NCI-H2196 treated with DMSO at 0.1 percent for 48 hours (cell line): ENCODE results near the gene IRF8.
"Not testable (repeated sequence)": the region's sequence is repeated elsewhere in the genome, so short reads cannot be mapped to it uniquely, and the experiment has no call there.

Source experiments
- DNase-seq: peaks from one replicate; lab custom pipeline; 2025; ENCODE audit not compliant: unreplicated experiment; lab: John Stamatoyannopoulos, UW

The IRF8 gene

DNA sequence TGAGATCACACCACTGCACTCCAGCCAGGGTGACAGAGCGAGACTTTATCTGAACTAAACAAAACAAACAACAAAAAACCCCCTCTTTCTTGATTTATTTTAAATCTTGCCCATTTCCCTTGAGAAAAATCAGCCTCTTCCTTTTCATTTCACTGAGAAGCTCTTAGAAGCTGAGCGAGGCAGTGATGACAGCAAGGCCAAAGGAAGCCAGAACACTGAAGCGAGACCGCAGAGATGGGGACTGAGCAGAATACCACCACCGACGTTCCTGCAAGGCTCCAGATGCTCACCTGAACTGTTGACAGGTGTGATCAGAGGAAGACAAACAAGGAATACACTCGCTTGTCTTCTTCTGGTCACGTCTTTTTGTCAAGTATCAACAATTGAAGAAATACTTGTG lies 30.5 kb upstream of the IRF8 start:
- DNase-seq: no peak

DNA sequence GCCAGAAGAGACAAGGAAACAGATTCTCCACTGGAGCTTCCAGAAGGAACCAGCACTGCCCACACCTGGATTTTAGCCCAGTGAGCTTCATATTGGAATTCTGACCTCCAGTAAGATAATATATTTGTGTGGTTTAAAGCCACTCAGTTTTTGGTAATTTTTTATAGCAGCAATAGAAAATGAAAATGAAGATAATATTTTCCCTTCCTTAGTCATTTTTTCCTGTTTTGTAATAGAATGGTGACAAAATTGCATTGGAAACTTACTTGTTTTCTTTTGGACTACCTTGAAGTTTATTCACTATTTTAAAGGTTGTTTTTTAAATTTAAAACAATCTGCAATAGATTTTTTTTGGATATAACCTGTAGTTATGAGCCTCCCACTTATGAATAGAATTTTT lies 29.8 kb upstream of the IRF8 start:
- DNase-seq: no peak

DNA sequence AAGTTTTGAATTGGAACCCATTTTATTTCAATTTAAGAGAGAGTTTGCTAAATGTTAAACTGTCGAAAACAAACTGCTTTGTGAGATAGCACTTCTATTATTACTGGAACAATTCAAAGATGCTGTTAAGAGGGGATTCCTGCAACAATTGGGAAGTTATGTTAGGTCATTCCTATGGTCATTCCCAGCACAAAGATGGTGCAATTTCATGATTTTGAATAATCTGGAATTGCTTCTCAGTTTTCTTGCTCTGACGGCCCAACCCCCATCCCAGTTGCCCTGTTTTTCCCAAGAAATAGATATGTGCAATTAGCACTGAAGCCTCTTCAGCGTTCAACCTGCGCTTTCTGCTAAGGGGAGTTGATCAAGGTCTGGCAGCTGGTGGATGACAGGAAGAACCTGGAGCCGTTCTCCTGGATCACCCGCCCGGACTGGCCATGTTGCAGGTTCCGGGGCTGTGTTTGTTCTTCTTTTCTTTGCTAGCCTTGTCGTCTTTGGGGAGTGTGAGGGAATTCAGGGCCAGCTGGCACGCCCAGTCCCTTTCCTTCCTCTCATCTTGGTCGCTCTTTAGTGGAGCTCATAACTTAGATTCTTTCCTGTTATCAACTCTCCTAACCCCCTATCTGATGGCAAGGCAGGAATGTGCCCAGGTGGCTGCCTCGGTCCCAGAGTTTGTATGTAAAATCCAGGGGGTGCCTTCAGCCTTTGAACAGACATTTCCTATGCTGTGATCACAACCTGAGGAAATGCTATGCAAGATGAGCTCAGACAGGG lies 29.0 kb upstream of the IRF8 start:
- no peak for DNase-seq

DNA sequence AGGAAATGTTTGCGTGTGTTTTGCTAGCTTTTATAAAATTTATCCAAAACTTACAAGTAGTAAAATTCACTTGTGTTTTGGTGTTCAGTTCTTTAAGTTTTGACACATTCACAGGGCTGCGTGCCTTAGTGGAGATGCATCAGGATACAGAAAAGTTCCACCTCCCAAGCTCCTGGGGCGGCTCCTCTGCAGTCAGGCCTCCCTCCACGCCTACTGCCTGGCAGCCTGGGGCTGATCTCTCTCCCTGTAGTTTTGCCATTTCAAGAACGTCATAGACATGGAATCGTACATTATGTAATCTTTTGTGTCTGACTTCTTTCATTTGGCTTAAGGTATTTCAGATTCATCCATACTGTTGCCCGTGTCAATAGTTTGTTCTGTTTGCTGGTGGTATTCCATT lies 27.2 kb upstream of the IRF8 start:
- no peak for DNase-seq

DNA sequence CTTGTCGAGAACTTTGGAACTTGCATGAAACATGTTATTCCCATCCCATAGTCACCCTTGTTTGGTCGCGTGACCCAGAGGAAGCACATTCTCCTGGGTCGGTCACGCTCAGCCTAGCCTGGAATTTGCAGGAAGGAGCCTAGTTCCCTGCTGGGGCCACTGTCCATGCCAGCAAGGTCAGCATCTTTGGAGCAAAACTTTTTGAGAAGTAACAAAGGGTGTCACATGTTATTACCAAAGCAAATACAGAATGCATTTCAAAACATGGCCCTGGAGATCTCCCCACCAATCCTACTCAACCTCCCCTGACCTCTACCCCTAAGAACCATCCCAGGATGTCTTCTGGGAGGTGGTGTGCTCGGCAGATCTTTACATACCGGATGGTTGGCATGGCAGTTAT lies 26.2 kb upstream of the IRF8 start:
- no peak for DNase-seq

DNA sequence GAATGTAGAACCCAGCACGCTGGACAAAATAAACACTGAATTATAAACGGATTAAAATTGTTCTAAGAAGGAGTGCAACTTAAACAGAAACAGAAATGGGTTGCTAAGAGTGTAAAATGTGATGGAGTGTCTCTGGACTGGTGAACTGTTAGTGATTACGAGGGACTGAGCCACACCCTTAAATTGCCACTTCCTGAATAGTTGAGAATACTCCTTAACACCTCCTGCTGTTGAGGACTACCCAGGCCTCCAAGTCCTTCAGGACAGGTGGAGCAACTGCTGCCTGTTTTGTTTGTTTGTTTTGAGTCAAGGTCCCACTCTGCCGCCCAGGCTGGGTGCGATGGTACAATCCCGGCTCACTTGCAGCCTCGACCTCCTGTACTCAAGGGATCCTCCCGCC lies 25.8 kb upstream of the IRF8 start:
- DNase-seq: no peak

DNA sequence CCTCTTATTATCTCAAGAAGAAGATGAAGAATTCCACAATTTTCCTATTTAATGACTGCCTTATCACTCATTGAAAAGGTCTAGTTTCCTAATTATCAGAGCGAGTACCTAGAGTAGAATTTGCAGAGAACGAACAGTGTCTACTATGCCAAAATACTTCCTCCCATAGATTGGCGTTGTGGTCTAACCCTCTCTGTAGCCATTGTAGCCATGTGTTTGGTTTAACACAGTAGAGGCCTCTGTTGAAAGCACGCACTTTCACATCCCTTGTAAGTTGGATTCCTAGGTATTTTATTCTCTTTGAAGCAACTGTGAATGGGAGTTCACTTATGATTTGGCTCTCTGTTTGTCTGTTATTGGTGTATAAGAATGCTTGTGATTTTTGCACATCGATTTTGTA lies 24.9 kb upstream of the IRF8 start:
- not testable (repeated sequence) for DNase-seq

DNA sequence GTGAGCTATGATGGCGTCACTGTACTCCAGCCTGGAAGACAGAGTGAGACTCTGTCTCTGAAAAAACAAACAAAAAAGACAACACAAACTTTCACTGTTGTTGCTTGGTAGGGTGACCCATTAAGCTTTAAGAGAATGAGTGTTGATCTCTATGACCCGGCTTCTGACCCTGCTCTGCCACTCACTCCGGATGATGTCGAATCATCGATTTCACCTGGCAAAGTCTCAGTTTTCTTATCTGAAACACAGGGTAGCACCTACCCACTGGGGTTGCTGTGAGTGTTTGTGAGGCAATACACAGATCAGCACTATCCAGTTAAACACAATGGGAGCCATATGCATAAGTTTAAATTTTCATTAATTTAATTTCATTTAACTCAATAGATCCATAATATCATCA lies 20.6 kb upstream of the IRF8 start:
- no peak for DNase-seq

DNA sequence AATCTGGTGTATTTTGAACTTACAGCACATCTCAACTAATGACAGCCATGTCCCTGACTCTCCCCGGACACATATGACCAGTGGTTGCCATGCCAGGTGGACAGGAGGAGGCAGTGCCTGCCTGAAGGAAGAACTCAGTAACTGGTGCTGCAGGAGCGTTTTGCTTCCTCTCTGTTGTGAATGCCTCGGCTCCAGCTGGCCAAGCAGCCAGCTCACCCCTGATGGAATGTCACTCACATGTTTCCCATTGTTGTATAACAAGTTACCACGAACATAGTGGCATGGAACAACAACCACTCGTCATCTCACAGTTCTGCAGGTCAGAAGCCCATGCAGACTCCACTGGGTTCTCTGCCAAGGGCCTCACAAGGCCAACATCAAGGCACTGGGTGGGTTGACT lies 20.1 kb upstream of the IRF8 start:
- no peak for DNase-seq

DNA sequence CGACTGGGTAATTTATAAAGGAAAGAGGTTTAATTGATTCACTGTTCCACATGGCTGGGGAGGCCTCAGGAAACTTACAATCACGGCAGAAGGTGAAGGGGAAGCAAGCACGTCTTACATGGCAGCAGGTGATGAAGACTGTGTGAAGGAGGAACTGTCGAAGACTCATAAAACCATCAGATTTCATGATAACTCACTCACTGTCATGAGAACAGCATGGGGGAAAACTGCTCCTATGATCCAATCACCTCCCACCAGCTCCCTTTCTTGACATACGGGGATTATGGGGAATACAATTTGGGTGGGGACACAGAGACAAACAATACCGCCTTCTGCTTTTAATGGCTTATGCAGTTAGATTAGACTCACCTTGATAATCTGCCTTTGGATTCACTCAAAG lies 19.4 kb upstream of the IRF8 start:
- no peak for DNase-seq

DNA sequence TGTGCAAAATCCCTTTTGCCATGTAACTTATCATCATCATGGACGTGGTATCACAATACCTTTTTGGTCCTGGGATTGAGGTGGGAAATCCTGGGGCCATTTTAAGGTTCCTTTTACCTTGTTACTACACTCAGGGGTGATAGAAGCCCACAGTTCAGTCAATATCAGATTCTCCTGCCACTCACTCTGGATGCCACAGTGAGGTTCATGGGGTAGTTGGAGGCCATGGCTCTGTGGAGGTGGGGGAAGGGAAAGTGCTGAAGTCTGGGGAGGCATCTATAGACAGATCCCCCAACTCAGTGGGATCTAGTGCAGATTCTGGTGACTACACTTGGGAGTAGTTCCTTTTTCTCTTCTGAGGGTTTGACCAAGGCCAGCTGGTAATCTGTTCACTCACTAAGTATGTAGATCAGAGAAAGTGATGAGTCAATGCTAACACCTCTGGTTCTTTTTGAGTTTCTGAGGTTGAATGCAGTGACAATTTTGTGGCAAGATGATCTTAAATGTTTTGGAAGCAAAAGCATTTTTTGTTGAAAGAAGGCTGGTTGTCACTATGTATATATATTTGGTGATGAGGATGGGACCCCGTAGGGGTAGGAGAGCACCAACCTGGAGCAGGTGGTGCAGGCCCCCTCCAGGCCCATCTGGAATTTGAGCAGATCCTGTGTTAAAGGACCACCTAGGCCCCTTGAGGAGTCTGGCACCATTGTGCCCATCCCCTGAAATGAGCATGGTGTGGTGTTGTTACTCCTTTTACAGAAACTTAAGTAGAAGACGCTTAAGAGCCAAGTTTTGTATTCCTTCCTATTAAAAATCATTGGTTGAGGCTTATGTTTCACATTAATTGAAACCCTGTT lies 18.8 kb upstream of the IRF8 start:
- no peak for DNase-seq

DNA sequence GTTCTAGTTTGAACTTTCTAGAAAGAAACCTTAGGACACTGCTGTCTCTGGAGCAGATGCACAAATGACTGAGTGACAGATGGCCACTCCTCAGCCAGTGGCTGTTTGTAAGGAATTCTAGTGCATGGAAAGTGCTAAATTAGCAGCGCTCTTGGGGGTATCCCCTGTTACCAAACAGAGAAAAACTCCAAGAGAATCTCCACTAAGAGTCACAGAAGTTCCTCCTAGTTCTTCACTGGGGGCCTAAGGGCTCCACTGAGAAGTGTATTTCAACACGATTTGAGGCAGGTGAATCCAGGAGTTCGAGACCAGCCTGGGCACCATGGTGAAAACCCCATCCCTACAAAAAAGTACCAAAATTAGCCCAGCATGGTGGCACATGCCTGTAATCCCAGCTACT lies 18.1 kb upstream of the IRF8 start:
- DNase-seq: no peak

DNA sequence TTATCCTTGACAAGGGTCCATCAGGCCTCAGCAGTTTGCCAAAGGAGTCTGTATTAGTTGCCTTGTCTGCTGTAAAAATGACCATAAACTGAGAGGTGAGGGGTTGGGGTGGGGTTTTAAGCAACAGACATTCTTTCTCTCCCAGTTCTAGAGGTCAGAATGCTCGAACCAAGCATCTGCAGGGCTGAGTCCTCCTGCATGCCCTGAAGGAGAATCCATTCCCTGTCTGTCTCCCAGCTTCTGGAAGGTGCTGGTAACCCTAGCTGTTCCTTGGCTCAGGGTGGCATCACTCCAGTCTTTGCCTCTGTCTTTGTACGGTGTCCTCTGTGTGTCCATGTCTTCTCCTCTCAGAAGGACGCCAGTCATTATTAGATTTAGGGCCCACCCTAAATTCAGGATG lies 17.5 kb upstream of the IRF8 start:
- DNase-seq: no peak

DNA sequence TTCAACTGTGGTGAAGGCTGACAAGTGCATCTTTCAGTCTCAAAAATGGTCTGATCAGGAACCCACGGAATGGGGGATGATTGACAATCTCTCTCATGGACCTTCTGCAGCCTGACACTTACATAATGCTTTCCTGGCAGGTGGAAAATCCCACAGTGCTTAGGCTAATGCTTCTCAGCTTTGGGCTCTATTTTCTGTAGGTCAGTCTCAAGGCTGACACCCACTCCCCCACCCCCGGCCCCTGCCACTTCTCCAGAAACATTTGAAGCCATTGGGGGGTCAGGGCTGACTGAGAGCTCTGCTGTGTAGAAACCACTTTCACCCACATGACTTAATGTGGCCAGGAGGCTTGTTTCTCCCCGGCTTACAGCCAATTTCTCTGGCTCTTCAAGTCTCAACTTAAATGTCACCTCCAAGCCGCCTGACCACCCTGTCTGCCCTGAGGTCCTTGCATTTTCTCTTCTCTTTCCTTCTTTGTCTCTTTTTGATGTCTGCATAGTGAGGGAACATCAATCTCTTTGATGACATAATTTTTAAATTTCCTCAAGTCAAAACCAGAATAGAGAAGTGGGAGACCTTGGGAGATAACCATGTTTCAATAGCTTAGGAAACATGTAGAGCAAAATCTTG lies 16.7 kb upstream of the IRF8 start:
- DNase-seq: no peak

DNA sequence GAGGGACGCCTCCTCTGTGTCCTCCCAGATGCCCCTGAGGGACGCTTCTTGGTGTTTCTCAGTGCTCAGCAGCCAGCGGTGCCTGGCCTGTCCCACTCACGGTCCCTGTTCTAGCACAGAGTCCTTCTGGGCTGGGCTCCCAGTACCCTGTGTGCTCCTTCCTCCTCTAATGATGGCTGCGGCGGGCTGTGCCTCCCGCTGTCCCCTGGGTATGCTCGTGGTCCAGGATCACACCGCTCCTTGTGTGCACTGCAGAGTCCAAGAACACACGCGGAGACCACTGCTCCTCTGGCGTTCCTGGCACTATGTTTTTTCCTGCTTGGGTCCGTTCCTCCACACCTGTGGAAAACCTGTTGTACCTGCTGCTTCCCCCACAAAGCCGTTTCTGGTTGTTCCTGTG lies 15.1 kb upstream of the IRF8 start:
- no peak for DNase-seq

DNA sequence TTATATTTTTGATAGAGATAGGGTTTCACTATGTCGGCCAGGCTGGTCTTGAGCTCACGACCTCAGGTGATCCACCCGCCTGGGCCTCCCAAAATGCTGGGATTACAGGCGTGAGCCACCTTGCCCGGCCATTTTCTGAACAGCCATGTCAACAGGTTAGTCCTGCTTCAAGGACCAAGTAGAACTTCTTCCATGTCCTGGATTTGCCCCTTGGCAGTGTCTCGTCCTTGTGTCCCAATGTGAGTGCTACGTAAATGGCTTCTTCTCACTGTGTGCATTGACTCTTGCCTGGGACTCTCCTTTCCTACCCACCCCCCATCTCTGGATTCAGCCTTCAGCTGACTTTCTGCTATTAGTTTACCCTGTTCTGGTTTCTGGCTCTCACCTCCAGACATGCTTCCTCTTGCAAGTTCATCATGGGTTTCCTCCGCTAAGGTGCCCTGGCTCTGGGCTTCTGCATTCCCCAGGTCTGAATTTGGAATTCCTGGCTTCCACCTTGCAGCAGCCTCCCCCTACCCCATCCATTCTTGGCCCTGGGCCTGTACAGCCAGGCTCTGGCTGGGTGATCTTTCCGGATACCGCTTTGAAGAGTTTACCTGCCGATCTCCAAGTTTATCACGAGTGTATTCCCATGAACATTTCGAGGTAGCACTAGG lies 14.0 kb upstream of the IRF8 start:
- no peak for DNase-seq

DNA sequence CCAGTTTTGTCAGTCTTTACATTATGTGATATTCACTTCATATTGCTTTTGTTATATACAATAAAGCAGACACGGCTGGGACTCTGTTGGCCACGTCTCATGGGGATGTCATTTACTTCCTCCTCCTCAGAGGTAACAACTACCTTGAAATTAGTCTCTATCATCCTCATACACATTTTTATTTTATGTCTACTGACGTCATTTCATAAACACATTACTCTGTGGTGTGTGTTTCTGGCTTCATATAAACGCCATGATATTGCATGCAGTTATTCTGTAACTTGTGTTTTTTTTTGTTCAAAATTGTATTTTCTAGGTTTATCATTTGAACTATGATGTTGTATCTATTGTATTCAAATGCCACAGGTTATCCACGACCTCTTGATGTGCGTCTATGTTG lies 13.4 kb upstream of the IRF8 start:
- no peak for DNase-seq

DNA sequence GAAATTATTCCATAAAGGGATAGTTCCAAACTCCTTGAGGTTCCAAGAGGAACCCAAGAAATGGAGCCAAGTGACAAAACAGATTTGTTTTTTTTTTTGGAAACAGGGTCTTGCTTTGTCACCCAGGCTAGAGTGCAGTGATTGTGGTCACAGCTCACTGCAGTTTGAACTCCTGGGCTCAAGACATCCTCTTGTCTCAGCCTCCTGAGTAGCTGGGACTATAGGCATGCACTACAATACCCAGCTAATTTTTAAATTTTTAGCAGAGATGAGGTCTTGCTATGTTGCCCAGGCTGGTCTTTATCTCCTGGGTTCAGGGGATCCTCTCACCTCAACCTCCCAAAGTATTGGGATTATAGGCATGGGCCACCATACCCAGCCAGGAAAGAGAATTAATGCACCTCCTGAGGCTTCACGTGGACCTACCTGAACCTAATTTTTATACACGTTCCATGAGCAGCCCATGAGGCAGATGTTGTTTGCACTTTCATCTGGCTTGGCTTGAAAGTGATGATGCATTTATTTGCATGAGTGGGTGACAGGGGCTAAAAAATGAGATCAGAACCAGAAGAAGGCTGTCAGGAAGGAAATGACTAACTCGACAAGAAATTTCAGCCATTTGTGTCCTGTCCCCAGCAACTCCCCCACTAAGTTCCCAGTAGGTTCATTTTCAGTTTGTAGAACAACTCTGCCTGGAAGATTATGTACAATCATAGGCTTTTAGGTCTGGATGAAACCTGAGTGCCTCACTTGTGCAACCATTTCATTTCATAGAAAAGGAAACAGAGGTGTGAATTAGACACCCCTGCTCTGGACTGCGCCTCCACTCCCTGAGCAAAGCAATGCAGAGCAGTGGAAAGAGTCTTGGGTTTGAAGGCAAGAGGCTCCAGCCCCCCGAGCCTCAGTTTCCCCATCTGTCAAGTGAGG lies 10.3 kb upstream of the IRF8 start:
- DNase-seq: no peak

DNA sequence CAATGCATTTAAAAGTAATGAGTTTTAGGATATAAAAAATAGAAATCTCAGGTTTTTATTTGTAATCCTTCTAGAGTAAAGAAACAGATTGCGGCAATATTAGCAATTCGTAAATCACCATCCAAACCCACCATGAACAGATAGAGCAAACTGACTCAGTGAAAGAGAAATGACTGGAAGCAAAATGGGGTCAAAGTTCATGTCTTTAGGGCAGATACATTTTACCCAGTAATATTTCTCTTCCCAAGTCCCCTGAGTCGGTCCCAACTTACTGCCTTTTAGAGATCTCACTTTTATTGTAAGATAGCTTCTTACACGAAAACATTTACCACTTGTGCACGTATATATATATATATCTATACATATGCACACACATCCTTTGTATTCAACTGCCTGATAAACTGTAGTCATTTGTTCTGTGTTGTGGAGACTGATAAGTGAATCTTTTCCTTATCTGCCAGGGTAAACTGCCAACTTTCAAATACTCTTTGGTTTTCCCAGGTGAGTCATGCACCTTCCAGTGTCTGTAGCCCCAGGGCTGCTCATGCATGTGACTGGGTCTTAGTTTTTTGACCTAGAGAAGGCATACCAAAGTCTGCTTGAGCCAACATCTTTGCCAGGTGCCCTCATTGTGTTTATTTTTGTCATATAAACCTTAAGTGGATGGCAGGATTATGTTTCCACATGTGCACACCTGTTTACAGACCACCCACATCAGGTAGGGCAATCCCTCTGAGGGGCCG lies 7.8 kb upstream of the IRF8 start:
- DNase-seq: peak; percentile 4

DNA sequence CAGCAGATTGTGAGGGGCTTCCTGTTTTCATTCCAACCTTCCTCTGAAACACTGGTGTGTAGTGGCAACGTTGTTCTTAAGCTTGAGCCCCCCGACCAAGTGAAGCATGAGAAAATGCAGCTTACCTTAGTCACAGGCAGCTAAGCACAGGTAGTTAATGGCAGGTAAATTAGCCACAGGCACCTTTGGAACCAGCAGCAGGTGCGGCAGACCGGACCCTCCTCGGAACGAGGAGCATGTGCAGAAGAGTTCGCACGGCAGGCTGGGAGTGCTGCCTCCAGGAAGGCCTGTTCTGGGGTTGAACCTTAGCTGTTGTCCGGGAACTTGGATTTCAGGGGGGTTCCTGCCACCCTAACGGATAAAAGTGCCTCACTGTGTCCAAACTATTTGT lies 7.2 kb upstream of the IRF8 start:
- DNase-seq: peak; percentile 2
